Osteocyte (in vitro differentiated cells): ENCODE results near the gene ECHS1. TPM values are rescaled to one million over a fixed set of nuclear protein-coding genes. Genes with fewer than 3 reads are reported as not detected.

ENCODE experiments used
- DNase-seq: peaks from one replicate; pipeline ENCODE4 v3.0.0; 2021; ENCODE audit warnings: mixed read lengths; ENCODE audit not compliant: unreplicated experiment; ENCODE audit errors: extremely low spot score
- H3K27ac Mint-ChIP-seq: one replicate; pipeline ENCODE4 v1.8.0; 2021; ENCODE audit warnings: mild to moderate bottlenecking, mixed read lengths; ENCODE audit not compliant: unreplicated experiment
- H3K27me3 Mint-ChIP-seq: one replicate; pipeline ENCODE4 v1.8.0; 2021; ENCODE audit warnings: mixed read lengths; ENCODE audit not compliant: unreplicated experiment
- H3K36me3 Mint-ChIP-seq: one replicate; pipeline ENCODE4 v1.8.0; 2021; ENCODE audit warnings: mixed read lengths; ENCODE audit not compliant: unreplicated experiment
- H3K4me1 Mint-ChIP-seq: one replicate; pipeline ENCODE4 v1.8.0; 2021; ENCODE audit warnings: mixed read lengths; ENCODE audit not compliant: unreplicated experiment
- H3K4me3 Mint-ChIP-seq: one replicate; pipeline ENCODE4 v1.8.0; 2021; ENCODE audit warnings: mild to moderate bottlenecking, moderate library complexity, mixed read lengths; ENCODE audit not compliant: unreplicated experiment
- H3K9me3 Mint-ChIP-seq: one replicate; pipeline ENCODE4 v1.8.0; 2021; ENCODE audit warnings: mixed read lengths; ENCODE audit not compliant: unreplicated experiment
- CTCF ChIP-seq: fragments of 200-600 bp; sonication (generic); IDR thresholded peaks from 2 replicates; pipeline ENCODE4 v1.5.0; 2021; ENCODE audit warnings: antibody characterized with exemption, mild to moderate bottlenecking, moderate library complexity
- total RNA-seq: library from RNA; stranded (reverse); gene quantifications from 2 replicates; pipeline ENCODE4 v1.2.1, GENCODE V29; 2021

The ECHS1 gene
- total RNA-seq, 1 donor from 2014 or later = 65.1 TPM

- no peaks in the 10 kb centered on the region for H3K27me3 Mint-ChIP-seq
- H3K27ac Mint-ChIP-seq = no peak overlapping the region
- peaks cover 13% of the 10 kb centered on the region for H3K4me1 Mint-ChIP-seq
- H3K36me3 Mint-ChIP-seq = peaks cover 35% of the 10 kb centered on the region
- DNase-seq = no peak
- no peaks in the 10 kb centered on the region for H3K9me3 Mint-ChIP-seq
- no peak overlapping the region for H3K4me3 Mint-ChIP-seq
- no peak for TF ChIP-seq CTCF
Measured at GRCh38 chr10:133397938-133398337, 24.8 kb upstream of the ECHS1 start.

GRCh38 chr10:133396035-133396624 is 23.0 kb upstream of the ECHS1 start:
- H3K27me3 Mint-ChIP-seq = no peaks in the 10 kb centered on the region
- TF ChIP-seq CTCF = no peak
- peaks cover 13% of the 10 kb centered on the region for H3K4me1 Mint-ChIP-seq
- peaks cover 27% of the 10 kb centered on the region for H3K36me3 Mint-ChIP-seq
- H3K4me3 Mint-ChIP-seq = no peak overlapping the region
- no peak overlapping the region for H3K27ac Mint-ChIP-seq
- no peaks in the 10 kb centered on the region for H3K9me3 Mint-ChIP-seq
- DNase-seq = no peak

GRCh38 chr10:133394801-133395221 is 21.7 kb upstream of the ECHS1 start:
- peaks cover 13% of the 10 kb centered on the region for H3K4me1 Mint-ChIP-seq
- H3K27ac Mint-ChIP-seq = peak overlapping the region; percentile 90
- TF ChIP-seq CTCF = no peak
- DNase-seq = no peak
- H3K4me3 Mint-ChIP-seq = peak overlapping the region; percentile 91
- H3K36me3 Mint-ChIP-seq = peaks cover 24% of the 10 kb centered on the region
- no peaks in the 10 kb centered on the region for H3K27me3 Mint-ChIP-seq
- H3K9me3 Mint-ChIP-seq = no peaks in the 10 kb centered on the region

- Mint-ChIP-seq H3K4me1 (peaks cover 13% of the 10 kb centered on the region), H3K27me3 (no peaks in the 10 kb centered on the region), H3K27ac (peak within 1 kb of the TSS; percentile 90), H3K36me3 (peaks cover 18% of the 10 kb centered on the region), H3K9me3 (no peaks in the 10 kb centered on the region), H3K4me3 (peak within 1 kb of the TSS; percentile 91)
- TF ChIP-seq CTCF = no peak
- peak; percentile 98 for DNase-seq
Measured at GRCh38 chr10:133394064-133394663, 21.0 kb upstream of the ECHS1 start, which contains the start of gene MTG1. TSS of gene MTG1 (plus strand) at chr10:133394157. CDS start at chr10:133394221, 64 bp downstream.

GRCh38 chr10:133393401-133394063 is 20.4 kb upstream of the ECHS1 start:
- H3K27ac Mint-ChIP-seq = peak overlapping the region; percentile 83

More at GRCh38 chr10:133393401-133394063, 20.4 kb upstream of the ECHS1 start:
- H3K36me3 Mint-ChIP-seq = peaks cover 18% of the 10 kb centered on the region
- no peak for DNase-seq
- H3K4me3 Mint-ChIP-seq = peak overlapping the region; percentile 91
- no peaks in the 10 kb centered on the region for H3K9me3 Mint-ChIP-seq
- no peaks in the 10 kb centered on the region for H3K27me3 Mint-ChIP-seq
- no peak for TF ChIP-seq CTCF
- peaks cover 13% of the 10 kb centered on the region for H3K4me1 Mint-ChIP-seq
